GM12878 (cell line): ENCODE data around the gene PTGFRN. TPM values are rescaled to one million over a fixed set of nuclear protein-coding genes. Genes with fewer than 3 reads are reported as not detected.

ENCODE experiments used
- ATAC-seq: fragments of 200-7000 bp; cut with Tn5 transposase; 3 replicates; pipeline ENCODE4 v1.9.1; 2020; ENCODE audit warnings: mild to moderate bottlenecking, moderate library complexity
- BruUV-seq: library from RNA; stranded (reverse); fragments of 400-500 nt; replicated peaks from 2 replicates; lab custom pipeline; 2021; lab: Mats Ljungman, UMichigan
- CTCF ChIA-PET: fragments of 300-600 bp; sonication (Branson Sonifier 250); formaldehyde crosslinking; extraction: SDS; loops from one replicate; lab custom pipeline; 2021; ENCODE audit warnings: inconsistent platforms; lab: Yijun Ruan, JAX
- POLR2A ChIA-PET: fragments of 350-600 bp; formaldehyde crosslinking; extraction: SDS; loops from one replicate; lab custom pipeline; 2021; ENCODE audit warnings: inconsistent platforms; lab: Charles Lee
- RAD21 ChIA-PET: fragments of 300-600 bp; sonication (Branson Sonifier 250); formaldehyde crosslinking; loops from one replicate; lab custom pipeline; 2023; ENCODE audit warnings: antibody characterized with exemption; ENCODE audit not compliant: unreplicated experiment; lab: Charles Lee
- SMC1A ChIA-PET: fragments of 300-600 bp; sonication (Branson Sonifier 250); formaldehyde crosslinking; loops from one replicate; lab custom pipeline; 2023; ENCODE audit not compliant: unreplicated experiment, uncharacterized antibody; lab: Charles Lee
- DNase-seq: peaks from one replicate; pipeline ENCODE4 v3.0.0-alpha.2; 2011; ENCODE audit warnings: low read depth, low spot score
- FAIRE-seq: peaks from 3 replicates; lab custom pipeline; 2011; peaks lifted over from hg19 to GRCh38; lab: Jason Lieb, UNC
- H2AFZ ChIP-seq: 2 replicates; pipeline ENCODE4 v1.6.0; 2011; ENCODE audit warnings: low read depth, low read length, control low read depth; ENCODE audit not compliant: control insufficient read depth
- H3K27ac ChIP-seq: 2 replicates; pipeline ENCODE4 v1.5.1; 2011; ENCODE audit warnings: control low read depth; ENCODE audit not compliant: control insufficient read depth, insufficient read depth
- H3K27me3 ChIP-seq, 2 experiments: replicated peaks in 1 of 2; 2 replicates each; pipeline versions ENCODE4 v1.6.0 to v1.6.1; 2011; ENCODE audit warnings: low read length in 1 of 2; ENCODE audit not compliant: control insufficient read depth in 2 of 2, insufficient read depth in 2 of 2
- H3K36me3 ChIP-seq, 2 experiments: 2 replicates each; pipeline ENCODE4 v1.5.1; 2011; ENCODE audit warnings: low read length in 1 of 2; ENCODE audit not compliant: control insufficient read depth in 2 of 2, insufficient read depth in 2 of 2
- H3K4me1 ChIP-seq: 2 replicates; pipeline ENCODE4 v1.6.1; 2011; ENCODE audit warnings: mild to moderate bottlenecking, low read length, moderate library complexity, mixed read lengths; ENCODE audit not compliant: control insufficient read depth, insufficient read depth
- H3K4me2 ChIP-seq: 2 replicates; pipeline ENCODE4 v1.6.0; 2011; ENCODE audit warnings: control low read depth; ENCODE audit not compliant: control insufficient read depth, insufficient read depth
- H3K4me3 ChIP-seq: fragments of 200-600 bp; sonication (generic); 2 replicates; pipeline ENCODE4 v1.5.1; 2016
- H3K79me2 ChIP-seq: 2 replicates; pipeline ENCODE4 v1.6.0; 2011; ENCODE audit warnings: low read length; ENCODE audit not compliant: control insufficient read depth, insufficient read depth
- H3K9ac ChIP-seq: 2 replicates; pipeline ENCODE4 v1.8.0; 2011; ENCODE audit warnings: low read length, control low read depth, mixed read lengths; ENCODE audit not compliant: control insufficient read depth, insufficient read depth
- H3K9me3 ChIP-seq: replicated peaks from 3 replicates; pipeline ENCODE4 v1.5.1; 2011; ENCODE audit warnings: mild to moderate bottlenecking, low read length; ENCODE audit not compliant: control insufficient read depth, insufficient read depth
- H4K20me1 ChIP-seq: 2 replicates; pipeline ENCODE4 v1.6.0; 2011; ENCODE audit not compliant: control insufficient read depth, insufficient read depth
- CHD2 ChIP-seq: IDR thresholded peaks from 2 replicates; pipeline ENCODE4 v1.6.1; 2011; ENCODE audit warnings: low read depth, low read length, improper control_type of control experiment, borderline replicate concordance
- JUNB ChIP-seq: IDR thresholded peaks from 2 replicates; pipeline ENCODE4 v1.6.1; 2016; ENCODE audit warnings: antibody characterized with exemption, mild to moderate bottlenecking
- MTA2 ChIP-seq: fragments of 450-650 bp; IDR thresholded peaks from 2 replicates; pipeline ENCODE4 v1.6.1; 2016; ENCODE audit warnings: low read depth, mild to moderate bottlenecking, moderate library complexity
- RAD21 ChIP-seq: IDR thresholded peaks from 2 replicates; pipeline ENCODE4 v1.6.1; 2011; ENCODE audit warnings: mild to moderate bottlenecking, low read depth, low read length, moderate library complexity; ENCODE audit not compliant: insufficient read depth
- SMAD1 ChIP-seq: fragments of 450-650 bp; IDR thresholded peaks from 2 replicates; pipeline ENCODE4 v1.6.1; 2018; ENCODE audit warnings: mild to moderate bottlenecking, low read depth; ENCODE audit not compliant: partially characterized antibody
- SREBF2 ChIP-seq: IDR thresholded peaks from 2 replicates; pipeline ENCODE4 v1.6.1; 2012; ENCODE audit warnings: mild to moderate bottlenecking, low read length
- YBX1 ChIP-seq: fragments of 450-650 bp; IDR thresholded peaks from 2 replicates; pipeline ENCODE4 v1.6.1; 2016; ENCODE audit warnings: antibody characterized with exemption
- WGBS: methylation state at CpG from one replicate; pipeline ENCODE4 v1.1.6; 2016; ENCODE audit warnings: low lambda C conversion rate; ENCODE audit not compliant: insufficient replicate concordance, insufficient coverage; ENCODE audit errors: missing lambda C conversion rate; 5-methylcytosine and 5-hydroxymethylcytosine counted together
- in situ Hi-C: fragments of 300-500 bp; cut with MboI; formaldehyde crosslinking; loops from 9 replicates; pipeline ENCODE4 v1.14.3; 2018; ENCODE audit warnings: mixed read lengths
- intact Hi-C: fragments of 100-400 bp; cut with micrococcal nuclease; formaldehyde crosslinking; loops from one replicate; pipeline ENCODE4 v1.14.2; 2022; ENCODE audit not compliant: unreplicated experiment
- polyA plus RNA-seq, 11 experiments: library from polyadenylated mRNA; depleted of rRNA in 4 of 11; unstranded in 6 of 11; stranded (reverse) in 5 of 11; fragments of >200 nt; fragmentation: Nextera tagmentation in 4 of 11; fragmentation: Illumina TruSeq in 1 of 11; extraction: Ambion mirVana in 4 of 11; extraction: Trizol in 1 of 11; gene quantifications; 1 replicate in 1 of 11; 2 replicates in 10 of 11; pipeline versions ENCODE4 v1.2.1 to v1.2.3, GENCODE V29; 2011 to 2016; ENCODE audit warnings: inconsistent platforms in 2 of 11, missing spikeins in 2 of 11, low read depth in 1 of 11
- total RNA-seq, 4 experiments: library from RNA; depleted of rRNA in 3 of 4; stranded (reverse); fragments of >200 nt in 3 of 4; fragmentation: Illumina TruSeq in 1 of 4; extraction: Trizol in 1 of 4; gene quantifications; 2 replicates each; pipeline versions ENCODE4 v1.2.1 to v1.2.3, GENCODE V29; 2013 to 2021

Gene PTGFRN
- total and polyA plus RNA-seq, 10 of the 15 experiments (the other 5 are each of a cell fraction or from before 2014, with no cell fraction given), result 2.7 to 8.3 (median 5.1) TPM

- no peak for TF ChIP-seq MTA2
Measured at GRCh38 chr1:116921301-116921885, 11.7 kb downstream of the PTGFRN start (continued).

- no peaks in the 10 kb centered on the region for H3K36me3 ChIP-seq
- intact Hi-C loops (no loop called here), in situ Hi-C loops (no loop called here)
- ChIA-PET POLR2A (no interaction called here), SMC1A (interaction anchor here (0.8 to 1.1 kb wide), 2 partner anchors 9 to 13 kb away, joined by 3 read pairs; no protein-coding TSS in a partner anchor), CTCF (no interaction called here), RAD21 (no interaction called here)
- no peak overlapping the region for H3K4me3 ChIP-seq
- WGBS, result 35% methylated on average over 5 of the region's 5 CpGs
- no peaks in the 10 kb centered on the region for H4K20me1 ChIP-seq
- FAIRE-seq (no peak), ATAC-seq (no peak), DNase-seq (no peak)
- H3K9ac ChIP-seq, result no peak overlapping the region
- H3K27ac ChIP-seq, result no peak overlapping the region
- no TSS peak for BruUV-seq
- peaks cover 0 to 2% of the 10 kb centered on the region in 2 experiments; a peak in 1 of 4 replicates for H3K27me3 ChIP-seq
- H2AFZ ChIP-seq, result no peak overlapping the region
- no peak overlapping the region for H3K4me2 ChIP-seq
- H3K9me3 ChIP-seq, result no peaks in the 10 kb centered on the region
- no peaks in the 10 kb centered on the region for H3K79me2 ChIP-seq
- no peaks in the 10 kb centered on the region for H3K4me1 ChIP-seq
- TF ChIP-seq JUNB (no peak), YBX1 (no peak), RAD21 (no peak), CHD2 (no peak), SMAD1 (no peak), SREBF2 (no peak)
Measured at GRCh38 chr1:116921937-116922336, 12.2 kb downstream of the PTGFRN start.
